PFSK-1 (cell line): Measurements from ENCODE around the gene PLA2G3.

ENCODE experiments used
- FOXP2 ChIP-seq: optimal IDR thresholded peaks from 2 replicates; pipeline ENCODE3; 2011; ENCODE audit warnings: borderline replicate concordance, control low read depth, inconsistent platforms; ENCODE audit not compliant: insufficient read depth; ENCODE audit errors: extremely low read length, extremely low read depth
- POLR2AphosphoS5 ChIP-seq: IDR thresholded peaks from 2 replicates; pipeline ENCODE4 v1.6.1; 2012; ENCODE audit warnings: low read depth, mild to moderate bottlenecking, control low read depth, low read length, moderate library complexity
- REST ChIP-seq, 2 experiments: IDR thresholded peaks; 2 replicates each; pipeline versions ENCODE4 v1.6.1 to v1.8.0; 2011 to 2012; ENCODE audit warnings: low read depth in 2 of 2, low read length in 2 of 2, control low read depth in 1 of 2, inconsistent platforms in 1 of 2, mild to moderate bottlenecking in 1 of 2, moderate library complexity in 1 of 2; ENCODE audit not compliant: insufficient read depth in 1 of 2
- SIN3A ChIP-seq: IDR thresholded peaks from 2 replicates; pipeline ENCODE4 v1.6.1; 2012; ENCODE audit warnings: mild to moderate bottlenecking, low read length, moderate library complexity, borderline replicate concordance; ENCODE audit not compliant: insufficient read depth
- TAF1 ChIP-seq: IDR thresholded peaks from 2 replicates; pipeline ENCODE4 v1.6.1; 2012; ENCODE audit warnings: low read length, control low read depth, borderline replicate concordance; ENCODE audit not compliant: insufficient read depth

The PLA2G3 gene

GRCh38 chr22:31087744-31088215 lies 52.5 kb downstream of the PLA2G3 start:
- TF ChIP-seq TAF1, result no peak
- no peak for TF ChIP-seq REST (IDR thresholded peaks at IDR 0.05; ENCODE audit: insufficient read depth in 1 of 2, low read depth in 2 of 2, low read length in 2 of 2)
- no peak for TF ChIP-seq POLR2AphosphoS5
- no peak for TF ChIP-seq FOXP2
- TF ChIP-seq SIN3A, result no peak

GRCh38 chr22:31086703-31087330 lies 53.5 kb downstream of the PLA2G3 start:
- TF ChIP-seq POLR2AphosphoS5 (no peak), FOXP2 (no peak), TAF1 (no peak), SIN3A (no peak), REST (IDR thresholded peaks at IDR 0.05; ENCODE audit: insufficient read depth in 1 of 2, low read depth in 2 of 2, low read length in 2 of 2) (no peak)

GRCh38 chr22:31085928-31086327 lies 54.4 kb downstream of the PLA2G3 start:
- TF ChIP-seq TAF1, result no peak
- no peak for TF ChIP-seq REST (IDR thresholded peaks at IDR 0.05; ENCODE audit: insufficient read depth in 1 of 2, low read depth in 2 of 2, low read length in 2 of 2)
- no peak for TF ChIP-seq POLR2AphosphoS5
- TF ChIP-seq SIN3A, result no peak
- no peak for TF ChIP-seq FOXP2

GRCh38 chr22:31085493-31085824 lies 54.8 kb downstream of the PLA2G3 start:
- TF ChIP-seq SIN3A (no peak), FOXP2 (no peak)

- TF ChIP-seq FOXP2 (peak; percentile 53), REST (IDR thresholded peaks at IDR 0.05; ENCODE audit: insufficient read depth in 1 of 2, low read depth in 2 of 2, low read length in 2 of 2) (no peak), TAF1 (peak; percentile 43; the same call in 1 of the 2 replicates), POLR2AphosphoS5 (peak; percentile 72), SIN3A (no peak)
These were observed 55.4 kb downstream of the PLA2G3 start for GRCh38 chr22:31084811-31085492.
